OCI-LY1 (cell line): ENCODE results near the gene ZNHIT1.

ENCODE experiments used
- CTCF ChIP-seq: fragments of 200-600 bp; sonication (generic), shearing (Covaris generic); IDR thresholded peaks from 2 replicates; pipeline ENCODE4 v1.5.1; 2017; ENCODE audit warnings: mild to moderate bottlenecking, antibody characterized with exemption, low read length, moderate library complexity, mixed read lengths
- EZH2 ChIP-seq: fragments of 200-600 bp; sonication (generic), shearing (Covaris generic); IDR thresholded peaks from 2 replicates; pipeline ENCODE4 v1.8.0; 2017; ENCODE audit warnings: borderline replicate concordance, mixed run types, mild to moderate bottlenecking, antibody characterized with exemption, low read length, moderate library complexity, mixed read lengths

- no peak for TF ChIP-seq CTCF
- TF ChIP-seq EZH2: no peak
Observed at GRCh38 chr7:101220295-101220694, 2.3 kb downstream of the ZNHIT1 start.
